ENCODE measurements around the gene ATP11B. TPM values are rescaled to one million over a fixed set of nuclear protein-coding genes. Genes with fewer than 3 reads are reported as not detected.

The ATP11B gene
- total and polyA plus RNA-seq, 10 of the 15 experiments (the other 5 are each of a cell fraction or from before 2014, with no cell fraction given) = 10.3 to 66.9 (median 36.7) TPM

DNA sequence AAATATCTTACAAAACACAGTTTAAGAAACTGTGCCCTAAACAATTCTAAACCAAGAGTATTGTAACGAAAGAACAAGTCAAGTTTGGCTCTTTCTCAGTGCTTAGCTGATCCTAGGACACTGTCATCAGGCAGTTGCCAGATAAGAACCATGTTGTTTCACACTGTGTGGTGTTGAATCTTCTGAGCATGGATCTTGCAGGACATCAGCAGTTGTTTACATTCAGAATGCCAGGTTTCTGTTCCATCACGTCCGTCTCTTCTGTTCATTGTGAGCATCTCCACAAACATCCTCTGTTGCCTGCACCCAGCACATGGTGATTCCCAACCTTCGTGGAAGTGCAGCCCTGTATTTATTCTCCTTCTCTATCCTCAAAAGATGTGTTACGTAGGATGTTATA lies 119.2 kb downstream of the ATP11B start:
- Histone ChIP-seq H2AFZ (ENCODE audit: control insufficient read depth, low read depth, low read length) (no peak overlapping the region), H3K36me3 (ENCODE audit: control insufficient read depth in 2 of 2, insufficient read depth in 2 of 2, low read length in 1 of 2) (peaks cover 0 to 10% of the 10 kb centered on the region in 2 experiments; a peak in 2 of 4 replicates), H3K79me2 (ENCODE audit: control insufficient read depth, insufficient read depth, low read length) (no peaks in the 10 kb centered on the region), H3K27me3 (replicated peaks in 1 of 2; ENCODE audit: control insufficient read depth in 2 of 2, insufficient read depth in 2 of 2, low read length in 1 of 2) (no peaks in the 10 kb centered on the region), H4K20me1 (ENCODE audit: control insufficient read depth, insufficient read depth) (no peaks in the 10 kb centered on the region), H3K9ac (ENCODE audit: control insufficient read depth, insufficient read depth, low read length) (no peak overlapping the region), H3K27ac (ENCODE audit: control insufficient read depth, insufficient read depth) (no peak overlapping the region), H3K4me1 (ENCODE audit: control insufficient read depth, insufficient read depth, low read length) (peaks cover 15% of the 10 kb centered on the region), H3K4me3 (no peak overlapping the region), H3K4me2 (ENCODE audit: control insufficient read depth, insufficient read depth) (no peak overlapping the region), H3K9me3 (replicated peaks; ENCODE audit: control insufficient read depth, insufficient read depth, low read length) (no peaks in the 10 kb centered on the region)
- ChIA-PET CTCF (interaction anchor here (1.0 to 1.9 kb wide), 3 partner anchors 41 to 199 kb away, joined by 3 to 10 read pairs (median 7); no protein-coding TSS in a partner anchor), RAD21 (ENCODE audit: unreplicated experiment) (interaction anchor here (0.6 to 1.2 kb wide), 3 partner anchors 13 to 199 kb away, joined by 3 to 4 read pairs (median 3); no protein-coding TSS in a partner anchor), POLR2A (interaction anchor here (0.8 to 1.0 kb wide), 2 partner anchors 118 to 196 kb away, joined by 3 read pairs; no protein-coding TSS in a partner anchor), SMC1A (ENCODE audit: uncharacterized antibody, unreplicated experiment) (interaction anchor here (1.2 to 3.6 kb wide), 10 partner anchors 9 to 210 kb away, joined by 3 to 17 read pairs (median 4); no protein-coding TSS in a partner anchor)
- FAIRE-seq (no peak), ATAC-seq (no peak), DNase-seq (ENCODE audit: low read depth, low spot score) (no peak)
- 88% methylated on average over 5 of the region's 5 CpGs for WGBS (ENCODE audit: insufficient coverage, insufficient replicate concordance, low lambda C conversion rate, missing lambda C conversion rate)
- in situ Hi-C loops (cut with MboI) (no loop called here), intact Hi-C loops (cut with micrococcal nuclease; ENCODE audit: unreplicated experiment) (loop anchor here (5.0 kb wide), 1 partner anchor 185 kb away; the partner anchor contains the start of gene MCCC1)
- BruUV-seq (replicated peaks) = no TSS peak
- TF ChIP-seq HDGF (IDR thresholded peaks at IDR 0.05) = no peak
- no peak for TF ChIP-seq NFXL1 (IDR thresholded peaks at IDR 0.05; ENCODE audit: borderline replicate concordance)
- TF ChIP-seq, protein P1, sequence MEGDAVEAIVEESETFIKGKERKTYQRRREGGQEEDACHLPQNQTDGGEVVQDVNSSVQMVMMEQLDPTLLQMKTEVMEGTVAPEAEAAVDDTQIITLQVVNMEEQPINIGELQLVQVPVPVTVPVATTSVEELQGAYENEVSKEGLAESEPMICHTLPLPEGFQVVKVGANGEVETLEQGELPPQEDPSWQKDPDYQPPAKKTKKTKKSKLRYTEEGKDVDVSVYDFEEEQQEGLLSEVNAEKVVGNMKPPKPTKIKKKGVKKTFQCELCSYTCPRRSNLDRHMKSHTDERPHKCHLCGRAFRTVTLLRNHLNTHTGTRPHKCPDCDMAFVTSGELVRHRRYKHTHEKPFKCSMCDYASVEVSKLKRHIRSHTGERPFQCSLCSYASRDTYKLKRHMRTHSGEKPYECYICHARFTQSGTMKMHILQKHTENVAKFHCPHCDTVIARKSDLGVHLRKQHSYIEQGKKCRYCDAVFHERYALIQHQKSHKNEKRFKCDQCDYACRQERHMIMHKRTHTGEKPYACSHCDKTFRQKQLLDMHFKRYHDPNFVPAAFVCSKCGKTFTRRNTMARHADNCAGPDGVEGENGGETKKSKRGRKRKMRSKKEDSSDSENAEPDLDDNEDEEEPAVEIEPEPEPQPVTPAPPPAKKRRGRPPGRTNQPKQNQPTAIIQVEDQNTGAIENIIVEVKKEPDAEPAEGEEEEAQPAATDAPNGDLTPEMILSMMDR (IDR thresholded peaks at IDR 0.05 in 2 of 3, conservative IDR thresholded peaks at IDR 0.05 in 1 of 3; ENCODE audit: control insufficient read depth in 2 of 3, extremely low read depth in 1 of 3, insufficient read depth in 1 of 3, low read depth in 3 of 3, low read length in 3 of 3) = no peak
- TF ChIP-seq, protein P2, sequence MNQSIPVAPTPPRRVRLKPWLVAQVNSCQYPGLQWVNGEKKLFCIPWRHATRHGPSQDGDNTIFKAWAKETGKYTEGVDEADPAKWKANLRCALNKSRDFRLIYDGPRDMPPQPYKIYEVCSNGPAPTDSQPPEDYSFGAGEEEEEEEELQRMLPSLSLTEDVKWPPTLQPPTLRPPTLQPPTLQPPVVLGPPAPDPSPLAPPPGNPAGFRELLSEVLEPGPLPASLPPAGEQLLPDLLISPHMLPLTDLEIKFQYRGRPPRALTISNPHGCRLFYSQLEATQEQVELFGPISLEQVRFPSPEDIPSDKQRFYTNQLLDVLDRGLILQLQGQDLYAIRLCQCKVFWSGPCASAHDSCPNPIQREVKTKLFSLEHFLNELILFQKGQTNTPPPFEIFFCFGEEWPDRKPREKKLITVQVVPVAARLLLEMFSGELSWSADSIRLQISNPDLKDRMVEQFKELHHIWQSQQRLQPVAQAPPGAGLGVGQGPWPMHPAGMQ (IDR thresholded peaks at IDR 0.05; ENCODE audit: borderline replicate concordance) = no peak
- no peak for TF ChIP-seq MTA2 (IDR thresholded peaks at IDR 0.05; ENCODE audit: low read depth)
- no peak for TF ChIP-seq NRF1 (conservative IDR thresholded peaks at IDR 0.05; ENCODE audit: low read depth, low read length)
- TF ChIP-seq WRNIP1 (IDR thresholded peaks at IDR 0.05; ENCODE audit: borderline replicate concordance, low read depth, low read length) = no peak
- TF ChIP-seq, protein P3, sequence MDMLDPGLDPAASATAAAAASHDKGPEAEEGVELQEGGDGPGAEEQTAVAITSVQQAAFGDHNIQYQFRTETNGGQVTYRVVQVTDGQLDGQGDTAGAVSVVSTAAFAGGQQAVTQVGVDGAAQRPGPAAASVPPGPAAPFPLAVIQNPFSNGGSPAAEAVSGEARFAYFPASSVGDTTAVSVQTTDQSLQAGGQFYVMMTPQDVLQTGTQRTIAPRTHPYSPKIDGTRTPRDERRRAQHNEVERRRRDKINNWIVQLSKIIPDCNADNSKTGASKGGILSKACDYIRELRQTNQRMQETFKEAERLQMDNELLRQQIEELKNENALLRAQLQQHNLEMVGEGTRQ (IDR thresholded peaks at IDR 0.05; ENCODE audit: borderline replicate concordance, low read depth, low read length) = no peak
- no peak for TF ChIP-seq CREM (IDR thresholded peaks at IDR 0.05; ENCODE audit: low read depth)
- no peak for TF ChIP-seq PAX5 (IDR thresholded peaks at IDR 0.05; ENCODE audit: borderline replicate concordance, low read depth, low read length)
- TF ChIP-seq, protein P4, sequence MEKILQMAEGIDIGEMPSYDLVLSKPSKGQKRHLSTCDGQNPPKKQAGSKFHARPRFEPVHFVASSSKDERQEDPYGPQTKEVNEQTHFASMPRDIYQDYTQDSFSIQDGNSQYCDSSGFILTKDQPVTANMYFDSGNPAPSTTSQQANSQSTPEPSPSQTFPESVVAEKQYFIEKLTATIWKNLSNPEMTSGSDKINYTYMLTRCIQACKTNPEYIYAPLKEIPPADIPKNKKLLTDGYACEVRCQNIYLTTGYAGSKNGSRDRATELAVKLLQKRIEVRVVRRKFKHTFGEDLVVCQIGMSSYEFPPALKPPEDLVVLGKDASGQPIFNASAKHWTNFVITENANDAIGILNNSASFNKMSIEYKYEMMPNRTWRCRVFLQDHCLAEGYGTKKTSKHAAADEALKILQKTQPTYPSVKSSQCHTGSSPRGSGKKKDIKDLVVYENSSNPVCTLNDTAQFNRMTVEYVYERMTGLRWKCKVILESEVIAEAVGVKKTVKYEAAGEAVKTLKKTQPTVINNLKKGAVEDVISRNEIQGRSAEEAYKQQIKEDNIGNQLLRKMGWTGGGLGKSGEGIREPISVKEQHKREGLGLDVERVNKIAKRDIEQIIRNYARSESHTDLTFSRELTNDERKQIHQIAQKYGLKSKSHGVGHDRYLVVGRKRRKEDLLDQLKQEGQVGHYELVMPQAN (conservative IDR thresholded peaks at IDR 0.05) = no peak
- TF ChIP-seq, protein P5, sequence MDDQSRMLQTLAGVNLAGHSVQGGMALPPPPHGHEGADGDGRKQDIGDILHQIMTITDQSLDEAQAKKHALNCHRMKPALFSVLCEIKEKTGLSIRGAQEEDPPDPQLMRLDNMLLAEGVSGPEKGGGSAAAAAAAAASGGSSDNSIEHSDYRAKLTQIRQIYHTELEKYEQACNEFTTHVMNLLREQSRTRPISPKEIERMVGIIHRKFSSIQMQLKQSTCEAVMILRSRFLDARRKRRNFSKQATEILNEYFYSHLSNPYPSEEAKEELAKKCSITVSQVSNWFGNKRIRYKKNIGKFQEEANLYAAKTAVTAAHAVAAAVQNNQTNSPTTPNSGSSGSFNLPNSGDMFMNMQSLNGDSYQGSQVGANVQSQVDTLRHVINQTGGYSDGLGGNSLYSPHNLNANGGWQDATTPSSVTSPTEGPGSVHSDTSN (IDR thresholded peaks at IDR 0.05; ENCODE audit: insufficient replicate concordance, low read depth, low read length) = no peak
- TF ChIP-seq SP1 (IDR thresholded peaks at IDR 0.05; ENCODE audit: low read depth, low read length) = no peak
- no peak for TF ChIP-seq RCOR1 (conservative IDR thresholded peaks at IDR 0.05; ENCODE audit: low read depth, low read length)
- no peak for TF ChIP-seq YBX1 (IDR thresholded peaks at IDR 0.05)
- no peak for TF ChIP-seq SMARCA5 (IDR thresholded peaks at IDR 0.05)
